T-helper 2 cell treated with Interferon-gamma antibody and Interleukin-4, amounts not matched to agents 5 μg/mL and 100 μg/mL, for 36 hours (primary cell): ENCODE data around the gene POM121C.
"Not testable (repeated sequence)": the region's sequence is repeated elsewhere in the genome, so short reads cannot be mapped to it uniquely, and the experiment has no call there.

Experiments used
- DNase-seq: peaks from one replicate; pipeline ENCODE4 v3.0.0; 2021; ENCODE audit warnings: low spot score
- H3K27ac Mint-ChIP-seq: one replicate; pipeline ENCODE4 v1.8.0; 2021; ENCODE audit warnings: mild to moderate bottlenecking, mixed read lengths
- H3K27me3 Mint-ChIP-seq: one replicate; pipeline ENCODE4 v1.8.0; 2021; ENCODE audit warnings: low read depth, mixed read lengths
- H3K36me3 Mint-ChIP-seq: one replicate; pipeline ENCODE4 v1.8.0; 2021; ENCODE audit warnings: low read depth, mixed read lengths
- H3K4me1 Mint-ChIP-seq: one replicate; pipeline ENCODE4 v1.8.0; 2021; ENCODE audit warnings: low read depth, mixed read lengths
- H3K4me3 Mint-ChIP-seq: one replicate; pipeline ENCODE4 v1.8.0; 2022; ENCODE audit warnings: mild to moderate bottlenecking, moderate library complexity, mixed read lengths
- H3K9me3 Mint-ChIP-seq: one replicate; pipeline ENCODE4 v1.8.0; 2021; ENCODE audit warnings: mixed read lengths

POM121C gene

GRCh38 chr7:75393194-75393593 lies 92.9 kb downstream of the POM121C start:
- H3K4me1 Mint-ChIP-seq, H3K4me3 Mint-ChIP-seq, H3K27me3 Mint-ChIP-seq, DNase-seq, H3K27ac Mint-ChIP-seq, H3K9me3 Mint-ChIP-seq, H3K36me3 Mint-ChIP-seq: not testable (repeated sequence)

GRCh38 chr7:75374519-75375317 lies 111.4 kb downstream of the POM121C start:
- H3K4me3 Mint-ChIP-seq, H3K36me3 Mint-ChIP-seq, H3K9me3 Mint-ChIP-seq, H3K27ac Mint-ChIP-seq, H3K27me3 Mint-ChIP-seq, DNase-seq, H3K4me1 Mint-ChIP-seq: not testable (repeated sequence)

- H3K27me3 Mint-ChIP-seq, H3K4me3 Mint-ChIP-seq, H3K27ac Mint-ChIP-seq, H3K4me1 Mint-ChIP-seq, DNase-seq, H3K36me3 Mint-ChIP-seq, H3K9me3 Mint-ChIP-seq: not testable (repeated sequence)
These were observed 112.0 kb downstream of the POM121C start for GRCh38 chr7:75374144-75374518.

- H3K36me3 Mint-ChIP-seq, H3K27me3 Mint-ChIP-seq, H3K27ac Mint-ChIP-seq, DNase-seq, H3K4me1 Mint-ChIP-seq, H3K4me3 Mint-ChIP-seq, H3K9me3 Mint-ChIP-seq: not testable (repeated sequence)
These were observed 118.8 kb downstream of the POM121C start for GRCh38 chr7:75367313-75367712.
